ENCODE results near the gene GPR18.

Gene GPR18

GRCh38 chr13:99299256-99299919 is 41.2 kb upstream of the GPR18 start:
- intact Hi-C loops (cut with micrococcal nuclease): no loop called here
- no peaks in the 10 kb centered on the region for H3K9me3 Mint-ChIP-seq
- H3K27me3 Mint-ChIP-seq: no peaks in the 10 kb centered on the region
- peak overlapping the region; percentile 34 for H3K4me3 Mint-ChIP-seq
- H3K36me3 Mint-ChIP-seq (ENCODE audit: low read depth): peaks cover 75% of the 10 kb centered on the region
- peaks cover 78% of the 10 kb centered on the region for H3K4me1 Mint-ChIP-seq (ENCODE audit: low read depth)
- peak overlapping the region; percentile 35 for H3K27ac Mint-ChIP-seq

GRCh38 chr13:99298056-99298455 is 39.9 kb upstream of the GPR18 start:
- peaks cover 75% of the 10 kb centered on the region for H3K4me1 Mint-ChIP-seq (ENCODE audit: low read depth)
- no peaks in the 10 kb centered on the region for H3K27me3 Mint-ChIP-seq
- no peaks in the 10 kb centered on the region for H3K9me3 Mint-ChIP-seq
- H3K4me3 Mint-ChIP-seq: peak overlapping the region; percentile 26
- intact Hi-C loops (cut with micrococcal nuclease): no loop called here
- H3K27ac Mint-ChIP-seq: peak overlapping the region; percentile 93
- H3K36me3 Mint-ChIP-seq (ENCODE audit: low read depth): peaks cover 74% of the 10 kb centered on the region

- intact Hi-C loops (cut with micrococcal nuclease): no loop called here
- Mint-ChIP-seq H3K4me1 (ENCODE audit: low read depth) (peaks cover 72% of the 10 kb centered on the region), H3K9me3 (no peaks in the 10 kb centered on the region), H3K4me3 (peak overlapping the region; percentile 64), H3K36me3 (ENCODE audit: low read depth) (peaks cover 74% of the 10 kb centered on the region), H3K27me3 (no peaks in the 10 kb centered on the region), H3K27ac (peak overlapping the region; percentile 93)
Observed at GRCh38 chr13:99297331-99297730, 39.2 kb upstream of the GPR18 start.

GRCh38 chr13:99296398-99296797 is 38.2 kb upstream of the GPR18 start:
- Mint-ChIP-seq H3K27me3 (no peaks in the 10 kb centered on the region), H3K4me3 (peak overlapping the region; percentile 71), H3K27ac (peak overlapping the region; percentile 93)

GRCh38 chr13:99295488-99296252 is 37.5 kb upstream of the GPR18 start:
- no peaks in the 10 kb centered on the region for H3K27me3 Mint-ChIP-seq
- H3K4me1 Mint-ChIP-seq (ENCODE audit: low read depth): peaks cover 72% of the 10 kb centered on the region
- H3K4me3 Mint-ChIP-seq: peak overlapping the region; percentile 26
- peak overlapping the region; percentile 93 for H3K27ac Mint-ChIP-seq
- H3K9me3 Mint-ChIP-seq: no peaks in the 10 kb centered on the region
- H3K36me3 Mint-ChIP-seq (ENCODE audit: low read depth): peaks cover 77% of the 10 kb centered on the region
- intact Hi-C loops (cut with micrococcal nuclease): no loop called here

More at GRCh38 chr13:99296398-99296797, 38.2 kb upstream of the GPR18 start:
- Mint-ChIP-seq H3K4me1 (ENCODE audit: low read depth) (peaks cover 67% of the 10 kb centered on the region), H3K9me3 (no peaks in the 10 kb centered on the region), H3K36me3 (ENCODE audit: low read depth) (peaks cover 71% of the 10 kb centered on the region)
- intact Hi-C loops (cut with micrococcal nuclease): no loop called here

GRCh38 chr13:99294958-99295357 is 36.8 kb upstream of the GPR18 start:
- Mint-ChIP-seq H3K4me1 (ENCODE audit: low read depth) (peaks cover 72% of the 10 kb centered on the region), H3K27me3 (no peaks in the 10 kb centered on the region), H3K27ac (peak overlapping the region; percentile 93), H3K36me3 (ENCODE audit: low read depth) (peaks cover 77% of the 10 kb centered on the region), H3K9me3 (no peaks in the 10 kb centered on the region), H3K4me3 (no peak overlapping the region)
- intact Hi-C loops (cut with micrococcal nuclease): no loop called here

- Mint-ChIP-seq H3K4me3 (no peak overlapping the region), H3K27ac (no peak overlapping the region), H3K36me3 (ENCODE audit: low read depth) (peaks cover 74% of the 10 kb centered on the region), H3K4me1 (ENCODE audit: low read depth) (peaks cover 72% of the 10 kb centered on the region), H3K9me3 (no peaks in the 10 kb centered on the region), H3K27me3 (no peaks in the 10 kb centered on the region)
- intact Hi-C loops (cut with micrococcal nuclease): no loop called here
Observed at GRCh38 chr13:99294198-99294597, 36.0 kb upstream of the GPR18 start.

- Mint-ChIP-seq H3K9me3 (no peaks in the 10 kb centered on the region), H3K27me3 (no peaks in the 10 kb centered on the region), H3K27ac (peak overlapping the region; percentile 70), H3K36me3 (ENCODE audit: low read depth) (peaks cover 70% of the 10 kb centered on the region), H3K4me1 (ENCODE audit: low read depth) (peaks cover 71% of the 10 kb centered on the region), H3K4me3 (no peak overlapping the region)
- intact Hi-C loops (cut with micrococcal nuclease): no loop called here
Observed at GRCh38 chr13:99293178-99293577, 35.0 kb upstream of the GPR18 start.

GRCh38 chr13:99290894-99291293 is 32.7 kb upstream of the GPR18 start:
- Mint-ChIP-seq H3K4me1 (ENCODE audit: low read depth) (peaks cover 71% of the 10 kb centered on the region), H3K9me3 (no peaks in the 10 kb centered on the region), H3K36me3 (ENCODE audit: low read depth) (peaks cover 56% of the 10 kb centered on the region), H3K27ac (peak overlapping the region; percentile 67), H3K27me3 (no peaks in the 10 kb centered on the region), H3K4me3 (no peak overlapping the region)
- intact Hi-C loops (cut with micrococcal nuclease): no loop called here

- no peaks in the 10 kb centered on the region for H3K27me3 Mint-ChIP-seq
- peaks cover 45% of the 10 kb centered on the region for H3K36me3 Mint-ChIP-seq (ENCODE audit: low read depth)
- peak overlapping the region; percentile 67 for H3K27ac Mint-ChIP-seq
- H3K4me3 Mint-ChIP-seq: no peak overlapping the region
- intact Hi-C loops (cut with micrococcal nuclease): no loop called here
- H3K9me3 Mint-ChIP-seq: no peaks in the 10 kb centered on the region
- peaks cover 69% of the 10 kb centered on the region for H3K4me1 Mint-ChIP-seq (ENCODE audit: low read depth)
Observed at GRCh38 chr13:99289674-99290337, 31.6 kb upstream of the GPR18 start.

GRCh38 chr13:99289271-99289670 is 31.1 kb upstream of the GPR18 start:
- intact Hi-C loops (cut with micrococcal nuclease): no loop called here
- Mint-ChIP-seq H3K27me3 (no peaks in the 10 kb centered on the region), H3K4me3 (no peak overlapping the region), H3K4me1 (ENCODE audit: low read depth) (peaks cover 70% of the 10 kb centered on the region), H3K36me3 (ENCODE audit: low read depth) (peaks cover 42% of the 10 kb centered on the region), H3K9me3 (no peaks in the 10 kb centered on the region), H3K27ac (peak overlapping the region; percentile 67)

GRCh38 chr13:99288089-99288488 is 29.9 kb upstream of the GPR18 start:
- peaks cover 68% of the 10 kb centered on the region for H3K4me1 Mint-ChIP-seq (ENCODE audit: low read depth)
- peaks cover 31% of the 10 kb centered on the region for H3K36me3 Mint-ChIP-seq (ENCODE audit: low read depth)
- no peaks in the 10 kb centered on the region for H3K9me3 Mint-ChIP-seq
- peak overlapping the region; percentile 67 for H3K27ac Mint-ChIP-seq
- intact Hi-C loops (cut with micrococcal nuclease): no loop called here
- H3K27me3 Mint-ChIP-seq: no peaks in the 10 kb centered on the region
- H3K4me3 Mint-ChIP-seq: no peak overlapping the region

- peak overlapping the region; percentile 67 for H3K27ac Mint-ChIP-seq
- H3K27me3 Mint-ChIP-seq: no peaks in the 10 kb centered on the region
- H3K4me1 Mint-ChIP-seq (ENCODE audit: low read depth): peaks cover 69% of the 10 kb centered on the region
- H3K9me3 Mint-ChIP-seq: no peaks in the 10 kb centered on the region
- intact Hi-C loops (cut with micrococcal nuclease): no loop called here
- H3K36me3 Mint-ChIP-seq (ENCODE audit: low read depth): peaks cover 26% of the 10 kb centered on the region
- H3K4me3 Mint-ChIP-seq: no peak overlapping the region
Observed at GRCh38 chr13:99287551-99287950, 29.4 kb upstream of the GPR18 start.

All from dendritic cell treated with granulocyte-macrophage colony-stimulating factor and Interleukin-4, amounts not matched to agents 40 ng/mL and 50 ng/mL, for 4 days (primary cell).